CD14-positive monocyte (primary cell): ENCODE data around the gene SLC25A48. TPM values are rescaled to one million over a fixed set of nuclear protein-coding genes. Genes with fewer than 3 reads are reported as not detected.
A peak's percentile ranks its signal among the peaks of the same experiment; 100 is the strongest.

Source experiments
- DNase-seq, 3 donors: peaks; one replicate each; pipeline ENCODE4 v3.0.0-alpha.2; 2011 to 2022
- H2AFZ ChIP-seq: 2 replicates; pipeline ENCODE4 v1.6.0; 2012; ENCODE audit warnings: mild to moderate bottlenecking, low read depth, low read length, inconsistent platforms; ENCODE audit not compliant: insufficient read depth, poor library complexity, severe bottlenecking
- H3K27ac ChIP-seq, 2 donors: 1 replicate in 1 of 2; 2 replicates in 1 of 2; pipeline ENCODE4 v1.5.1; 2012 to 2013; ENCODE audit warnings: low read length in 2 of 2, control low read depth in 1 of 2, inconsistent platforms in 1 of 2, low read depth in 1 of 2, mild to moderate bottlenecking in 1 of 2
- H3K27me3 ChIP-seq, 2 donors: one replicate each; pipeline versions ENCODE4 v1.6.0 to v1.6.1; 2011 to 2013; ENCODE audit warnings: low read length in 2 of 2; ENCODE audit not compliant: control insufficient read depth in 2 of 2, insufficient read depth in 2 of 2
- H3K36me3 ChIP-seq, 2 donors: replicated peaks in 1 of 2; 1 replicate in 1 of 2; 2 replicates in 1 of 2; pipeline versions ENCODE4 v1.5.1 to v1.6.1; 2012 to 2013; ENCODE audit warnings: low read length in 2 of 2, control low read depth in 1 of 2, inconsistent platforms in 1 of 2, mild to moderate bottlenecking in 1 of 2; ENCODE audit not compliant: insufficient read depth in 2 of 2, control insufficient read depth in 1 of 2
- H3K4me1 ChIP-seq, 2 donors: 1 replicate in 1 of 2; 2 replicates in 1 of 2; pipeline versions ENCODE4 v1.5.1 to v1.6.1; 2012 to 2013; ENCODE audit warnings: low read length in 2 of 2, control low read depth in 1 of 2, inconsistent platforms in 1 of 2, mild to moderate bottlenecking in 1 of 2, moderate library complexity in 1 of 2; ENCODE audit not compliant: insufficient read depth in 2 of 2, control insufficient read depth in 1 of 2
- H3K4me2 ChIP-seq: replicated peaks from 2 replicates; pipeline ENCODE3; 2012; ENCODE audit warnings: low read length, moderate library complexity, mild to moderate bottlenecking; ENCODE audit not compliant: poor library complexity, severe bottlenecking; ENCODE audit errors: extremely low read depth
- H3K4me3 ChIP-seq, 3 experiments: fragments of 200-600 bp in 1 of 3; sonication (generic) in 1 of 3; replicated peaks in 1 of 3; 1 replicate in 2 of 3; 2 replicates in 1 of 3; pipeline ENCODE4 v1.5.1; 2011 to 2013; ENCODE audit warnings: low read length in 3 of 3, mild to moderate bottlenecking in 3 of 3, control low read depth in 2 of 3, low read depth in 2 of 3, inconsistent platforms in 1 of 3, moderate library complexity in 1 of 3
- H3K79me2 ChIP-seq: 2 replicates; pipeline ENCODE4 v1.6.0; 2012; ENCODE audit warnings: mild to moderate bottlenecking, control low read depth, inconsistent platforms, low read length, moderate library complexity; ENCODE audit not compliant: insufficient read depth
- H3K9ac ChIP-seq: 2 replicates; pipeline ENCODE4 v1.6.0; 2017; ENCODE audit warnings: low read length, mild to moderate bottlenecking; ENCODE audit not compliant: insufficient read depth, poor library complexity, severe bottlenecking
- H3K9me3 ChIP-seq, 2 donors: replicated peaks in 1 of 2; 1 replicate in 1 of 2; 2 replicates in 1 of 2; pipeline versions ENCODE4 v1.5.1 to v1.6.1; 2012 to 2013; ENCODE audit warnings: low read length in 2 of 2, control low read depth in 1 of 2; ENCODE audit not compliant: control insufficient read depth in 1 of 2, insufficient read depth in 1 of 2
- H4K20me1 ChIP-seq: 2 replicates; pipeline ENCODE4 v1.6.0; 2012; ENCODE audit warnings: mild to moderate bottlenecking, low read length, control low read depth, moderate library complexity; ENCODE audit not compliant: insufficient read depth
- H3K27ac Mint-ChIP-seq, 7 donors: one replicate each; pipeline ENCODE4 v1.8.0; 2020; ENCODE audit warnings: mild to moderate bottlenecking in 7 of 7, mixed read lengths in 7 of 7, moderate library complexity in 6 of 7, inconsistent platforms in 2 of 7
- H3K27me3 Mint-ChIP-seq, 3 donors: one replicate each; pipeline ENCODE4 v1.8.0; 2021 to 2022; ENCODE audit warnings: low read depth in 3 of 3, mild to moderate bottlenecking in 3 of 3, mixed read lengths in 3 of 3, moderate library complexity in 3 of 3, inconsistent platforms in 1 of 3
- H3K36me3 Mint-ChIP-seq, 2 donors: one replicate each; pipeline ENCODE4 v1.8.0; 2020; ENCODE audit warnings: mixed read lengths in 2 of 2, inconsistent platforms in 1 of 2, mild to moderate bottlenecking in 1 of 2
- H3K4me1 Mint-ChIP-seq: one replicate; pipeline ENCODE4 v1.8.0; 2020; ENCODE audit warnings: mild to moderate bottlenecking, mixed read lengths
- H3K4me3 Mint-ChIP-seq, 2 donors: one replicate each; pipeline ENCODE4 v1.8.0; 2020; ENCODE audit warnings: mild to moderate bottlenecking in 2 of 2, mixed read lengths in 2 of 2, moderate library complexity in 1 of 2
- H3K9me3 Mint-ChIP-seq, 7 donors: one replicate each; pipeline ENCODE4 v1.8.0; 2020 to 2022; ENCODE audit warnings: mixed read lengths in 7 of 7, mild to moderate bottlenecking in 6 of 7, moderate library complexity in 6 of 7, inconsistent platforms in 2 of 7
- WGBS: methylation state at CpG from one replicate; pipeline ENCODE4 v1.1.5; 2013; ENCODE audit warnings: missing lambda C conversion rate; ENCODE audit not compliant: insufficient coverage; 5-methylcytosine and 5-hydroxymethylcytosine counted together
- intact Hi-C, 2 donors: fragments of 100-400 bp; cut with micrococcal nuclease; formaldehyde crosslinking; loops; one replicate each; pipeline versions ENCODE4 v1.15.0 to v1.15.1; 2023
- polyA plus RNA-seq, 3 donors: library from polyadenylated mRNA; depleted of rRNA in 1 of 3; unstranded in 2 of 3; stranded (reverse) in 1 of 3; fragments of 300-500 nt in 2 of 3; fragments of >200 nt in 1 of 3; fragmentation: Illumina TruSeq in 2 of 3; gene quantifications; 1 replicate in 2 of 3; 2 replicates in 1 of 3; pipeline ENCODE4 v1.2.3, GENCODE V29; 2012 to 2021
- TF ChIP-seq, protein P1 (sequence below): fragments of 200-600 bp; IDR thresholded peaks from one replicate; pipeline ENCODE4 v1.8.0; 2022; ENCODE audit warnings: antibody characterized with exemption, mild to moderate bottlenecking

SLC25A48 gene
- polyA plus RNA-seq, 3 donors: not detected

GRCh38 chr5:135827965-135828781 lies 6.3 kb upstream of the SLC25A48 start:
- no peaks in the 10 kb centered on the region for H3K36me3 ChIP-seq
- DNase-seq: no peak
- no peaks in the 10 kb centered on the region for H3K27me3 ChIP-seq
- H3K4me1 ChIP-seq: no peaks in the 10 kb centered on the region
- Mint-ChIP-seq H3K4me1 (peaks cover 3% of the 10 kb centered on the region), H3K36me3 (no peaks in the 10 kb centered on the region), H3K4me3 (no peak overlapping the region), H3K27ac (no peak overlapping the region), H3K9me3 (peaks cover 0 to 2% (median 0%) of the 10 kb centered on the region in 7 donors), H3K27me3 (peaks cover 13 to 19% (median 17%) of the 10 kb centered on the region in 3 donors)
- no peak overlapping the region for H3K4me3 ChIP-seq
- H2AFZ ChIP-seq: no peak overlapping the region
- TF ChIP-seq, protein P1, sequence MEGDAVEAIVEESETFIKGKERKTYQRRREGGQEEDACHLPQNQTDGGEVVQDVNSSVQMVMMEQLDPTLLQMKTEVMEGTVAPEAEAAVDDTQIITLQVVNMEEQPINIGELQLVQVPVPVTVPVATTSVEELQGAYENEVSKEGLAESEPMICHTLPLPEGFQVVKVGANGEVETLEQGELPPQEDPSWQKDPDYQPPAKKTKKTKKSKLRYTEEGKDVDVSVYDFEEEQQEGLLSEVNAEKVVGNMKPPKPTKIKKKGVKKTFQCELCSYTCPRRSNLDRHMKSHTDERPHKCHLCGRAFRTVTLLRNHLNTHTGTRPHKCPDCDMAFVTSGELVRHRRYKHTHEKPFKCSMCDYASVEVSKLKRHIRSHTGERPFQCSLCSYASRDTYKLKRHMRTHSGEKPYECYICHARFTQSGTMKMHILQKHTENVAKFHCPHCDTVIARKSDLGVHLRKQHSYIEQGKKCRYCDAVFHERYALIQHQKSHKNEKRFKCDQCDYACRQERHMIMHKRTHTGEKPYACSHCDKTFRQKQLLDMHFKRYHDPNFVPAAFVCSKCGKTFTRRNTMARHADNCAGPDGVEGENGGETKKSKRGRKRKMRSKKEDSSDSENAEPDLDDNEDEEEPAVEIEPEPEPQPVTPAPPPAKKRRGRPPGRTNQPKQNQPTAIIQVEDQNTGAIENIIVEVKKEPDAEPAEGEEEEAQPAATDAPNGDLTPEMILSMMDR: no peak
- H4K20me1 ChIP-seq: no peaks in the 10 kb centered on the region
- no peak overlapping the region for H3K9ac ChIP-seq
- WGBS: 93% methylated on average over 8 of the region's 10 CpGs
- no peak overlapping the region for H3K27ac ChIP-seq
- H3K9me3 ChIP-seq: no peaks in the 10 kb centered on the region
- intact Hi-C loops: no loop called here
- no peaks in the 10 kb centered on the region for H3K79me2 ChIP-seq
- H3K4me2 ChIP-seq: no peak overlapping the region

DNA sequence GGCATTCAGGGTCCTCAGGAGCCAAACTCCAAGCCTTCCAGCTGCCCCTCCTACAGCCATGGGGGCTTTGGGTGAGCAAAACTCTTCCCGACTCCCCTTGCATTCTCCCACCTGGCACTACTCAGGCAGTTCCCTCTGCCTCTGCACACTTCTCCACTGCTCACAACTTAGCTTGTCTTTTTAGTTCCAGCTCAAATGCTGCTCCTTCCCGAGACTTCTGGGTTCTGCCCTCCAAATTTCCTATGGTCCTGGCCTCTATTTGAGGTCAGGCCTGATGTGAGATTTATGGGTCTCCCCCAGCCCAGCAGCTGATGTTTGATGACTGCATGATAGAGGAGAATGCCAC lies 5.7 kb upstream of the SLC25A48 start:
- WGBS: 94% methylated on average over 2 of the region's 2 CpGs
- Mint-ChIP-seq H3K27me3 (peaks cover 15 to 23% (median 21%) of the 10 kb centered on the region in 3 donors), H3K4me1 (peaks cover 3% of the 10 kb centered on the region), H3K9me3 (peaks cover 0 to 2% (median 0%) of the 10 kb centered on the region in 7 donors), H3K36me3 (no peaks in the 10 kb centered on the region), H3K27ac (peak overlapping the region in 1 of 7 donors; percentile 2), H3K4me3 (no peak overlapping the region)
- no peaks in the 10 kb centered on the region for H3K79me2 ChIP-seq
- DNase-seq: no peak
- H3K36me3 ChIP-seq: no peaks in the 10 kb centered on the region
- TF ChIP-seq, protein P1: no peak
- no peak overlapping the region for H3K27ac ChIP-seq
- H2AFZ ChIP-seq: no peak overlapping the region
- H3K9ac ChIP-seq: no peak overlapping the region
- H4K20me1 ChIP-seq: no peaks in the 10 kb centered on the region
- H3K4me1 ChIP-seq: no peaks in the 10 kb centered on the region
- no peaks in the 10 kb centered on the region for H3K9me3 ChIP-seq
- H3K27me3 ChIP-seq: peaks cover 0 to 3% of the 10 kb centered on the region in 2 donors
- H3K4me2 ChIP-seq: no peak overlapping the region
- no peak overlapping the region for H3K4me3 ChIP-seq
- intact Hi-C loops: no loop called here
